Esophagus muscularis mucosa (tissue), 4 donors: ENCODE results near the gene FAT1.

Experiments used
- EP300 ChIP-seq: sonication (generic); formaldehyde crosslinking; IDR thresholded peaks from one replicate; pipeline ENCODE4 v1.6.1; 2017; ENCODE audit warnings: antibody characterized with exemption
- POLR2A ChIP-seq: fragments of 450-650 bp; IDR thresholded peaks from one replicate; pipeline ENCODE4 v1.6.1; 2017; ENCODE audit warnings: antibody characterized with exemption, moderate library complexity, mild to moderate bottlenecking, low read depth
- TF ChIP-seq, protein P1 (sequence below), 3 experiments: fragments of 200-600 bp in 2 of 3; fragments of 450-650 bp in 1 of 3; sonication (generic) in 2 of 3; IDR thresholded peaks; one replicate each; pipeline ENCODE4 v1.5.1; 2017 to 2019; ENCODE audit warnings: antibody characterized with exemption in 3 of 3, mild to moderate bottlenecking in 2 of 3, moderate library complexity in 1 of 3

DNA sequence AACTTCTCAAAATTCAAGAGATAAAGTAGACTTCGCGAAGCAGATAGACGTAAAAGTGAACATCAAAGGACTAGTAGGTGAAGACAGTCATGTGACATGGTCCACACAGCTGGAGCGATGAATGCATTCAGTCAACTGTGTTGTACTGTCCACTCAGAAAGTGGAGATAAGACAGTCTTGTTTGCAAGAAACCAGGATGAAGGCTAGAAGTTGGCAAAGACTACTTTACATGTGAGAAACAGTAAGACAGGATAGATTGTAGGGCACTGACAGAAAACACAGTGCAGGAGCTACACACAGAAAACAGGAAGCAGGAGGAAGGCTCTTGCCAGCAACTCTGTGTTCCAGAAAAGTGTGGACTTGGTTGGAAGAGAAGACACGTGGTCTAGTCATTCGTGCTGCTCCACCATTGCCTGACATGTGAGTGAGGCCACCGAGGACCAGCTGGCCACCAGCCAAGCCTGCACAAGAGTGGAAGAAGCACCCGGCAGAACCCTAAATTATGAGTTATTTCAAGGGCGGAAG lies 78.9 kb downstream of the FAT1 start:
- TF ChIP-seq, protein P1, sequence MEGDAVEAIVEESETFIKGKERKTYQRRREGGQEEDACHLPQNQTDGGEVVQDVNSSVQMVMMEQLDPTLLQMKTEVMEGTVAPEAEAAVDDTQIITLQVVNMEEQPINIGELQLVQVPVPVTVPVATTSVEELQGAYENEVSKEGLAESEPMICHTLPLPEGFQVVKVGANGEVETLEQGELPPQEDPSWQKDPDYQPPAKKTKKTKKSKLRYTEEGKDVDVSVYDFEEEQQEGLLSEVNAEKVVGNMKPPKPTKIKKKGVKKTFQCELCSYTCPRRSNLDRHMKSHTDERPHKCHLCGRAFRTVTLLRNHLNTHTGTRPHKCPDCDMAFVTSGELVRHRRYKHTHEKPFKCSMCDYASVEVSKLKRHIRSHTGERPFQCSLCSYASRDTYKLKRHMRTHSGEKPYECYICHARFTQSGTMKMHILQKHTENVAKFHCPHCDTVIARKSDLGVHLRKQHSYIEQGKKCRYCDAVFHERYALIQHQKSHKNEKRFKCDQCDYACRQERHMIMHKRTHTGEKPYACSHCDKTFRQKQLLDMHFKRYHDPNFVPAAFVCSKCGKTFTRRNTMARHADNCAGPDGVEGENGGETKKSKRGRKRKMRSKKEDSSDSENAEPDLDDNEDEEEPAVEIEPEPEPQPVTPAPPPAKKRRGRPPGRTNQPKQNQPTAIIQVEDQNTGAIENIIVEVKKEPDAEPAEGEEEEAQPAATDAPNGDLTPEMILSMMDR (IDR thresholded peaks at IDR 0.05) = no peak
- TF ChIP-seq POLR2A (no peak), EP300 (no peak)
